Fibroblast of gingiva (primary cell): ENCODE results near the gene DTX3.
"Not testable (repeated sequence)": the region's sequence is repeated elsewhere in the genome, so short reads cannot be mapped to it uniquely, and the experiment has no call there.

Experiments
- DNase-seq: peaks from one replicate; pipeline ENCODE4 v3.0.0-alpha.2; 2011; ENCODE audit warnings: low read depth

DTX3 gene, protein sequence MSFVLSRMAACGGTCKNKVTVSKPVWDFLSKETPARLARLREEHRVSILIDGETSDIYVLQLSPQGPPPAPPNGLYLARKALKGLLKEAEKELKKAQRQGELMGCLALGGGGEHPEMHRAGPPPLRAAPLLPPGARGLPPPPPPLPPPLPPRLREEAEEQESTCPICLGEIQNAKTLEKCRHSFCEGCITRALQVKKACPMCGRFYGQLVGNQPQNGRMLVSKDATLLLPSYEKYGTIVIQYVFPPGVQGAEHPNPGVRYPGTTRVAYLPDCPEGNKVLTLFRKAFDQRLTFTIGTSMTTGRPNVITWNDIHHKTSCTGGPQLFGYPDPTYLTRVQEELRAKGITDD

DNA sequence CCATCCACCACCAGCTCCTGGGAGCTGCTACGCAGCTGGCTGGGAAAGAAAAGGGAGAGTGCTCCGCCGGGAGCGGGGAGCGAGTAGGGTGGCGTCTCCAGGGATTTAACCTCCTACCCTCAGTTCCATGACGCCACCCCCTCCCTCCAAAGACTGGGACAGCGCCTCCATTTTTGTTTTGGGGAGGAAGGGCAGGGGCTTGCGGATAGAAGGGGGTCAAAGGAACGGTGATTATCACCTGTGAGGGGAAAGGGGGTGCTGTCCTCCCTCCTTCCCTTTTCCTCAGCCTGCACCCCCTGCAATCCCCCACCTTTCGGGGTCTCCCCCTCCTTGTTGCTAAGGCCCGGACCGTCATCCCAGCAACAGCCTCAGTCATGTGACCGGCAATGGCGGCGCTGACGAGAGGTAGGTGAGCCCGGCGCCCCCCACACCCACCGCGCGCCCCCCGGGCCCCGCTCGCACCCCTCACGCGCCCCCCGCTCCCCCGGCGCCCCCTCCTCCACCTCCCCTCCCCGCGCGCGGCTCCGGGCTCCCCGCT, at the start of gene DTX3:
Gene DTX3, plus strand, starts transcription at position 371 of the 538 bp plus-strand sequence. CDS start 1,694 bp downstream, outside the sequence.
- peak; percentile 18 for DNase-seq

DNA sequence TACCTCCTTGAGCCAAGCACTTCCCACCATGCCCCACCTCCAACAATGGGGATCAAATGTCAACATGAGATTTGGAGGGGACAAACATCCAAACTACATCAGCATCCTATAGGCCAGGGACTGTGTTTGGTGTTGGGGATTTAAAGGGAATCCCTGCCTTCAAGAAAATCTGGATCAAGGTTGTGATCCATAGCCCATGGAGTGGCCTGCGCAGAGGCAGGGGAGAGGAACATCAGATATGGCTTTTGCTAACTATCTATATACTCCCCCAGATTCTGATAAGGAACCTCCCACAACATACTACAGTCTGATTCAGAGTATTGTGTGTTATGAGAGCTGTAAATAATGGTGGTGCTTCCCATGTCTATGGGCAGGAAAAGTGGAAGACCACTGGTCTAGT, 49.7 kb upstream of the DTX3 start:
- DNase-seq, result no peak

DNA sequence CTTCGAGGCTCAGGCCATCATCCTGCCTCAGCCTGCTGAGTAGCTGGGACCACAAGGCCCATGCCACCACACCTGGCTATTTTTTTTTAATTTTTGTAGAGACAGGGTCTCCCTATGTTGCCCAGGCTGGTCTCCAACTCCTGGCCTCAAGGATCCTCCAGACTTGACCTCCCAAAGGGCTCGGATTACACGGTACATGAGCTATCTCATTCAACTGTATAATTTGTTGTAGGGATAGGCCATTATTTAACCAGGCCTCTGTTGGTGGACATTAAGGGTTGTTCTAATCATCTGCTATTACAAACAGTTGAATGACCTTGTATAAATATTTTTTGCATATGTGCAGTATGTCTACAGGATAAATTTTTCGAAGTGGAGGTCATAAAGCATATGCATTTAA, 45.8 kb upstream of the DTX3 start:
- no peak for DNase-seq

DNA sequence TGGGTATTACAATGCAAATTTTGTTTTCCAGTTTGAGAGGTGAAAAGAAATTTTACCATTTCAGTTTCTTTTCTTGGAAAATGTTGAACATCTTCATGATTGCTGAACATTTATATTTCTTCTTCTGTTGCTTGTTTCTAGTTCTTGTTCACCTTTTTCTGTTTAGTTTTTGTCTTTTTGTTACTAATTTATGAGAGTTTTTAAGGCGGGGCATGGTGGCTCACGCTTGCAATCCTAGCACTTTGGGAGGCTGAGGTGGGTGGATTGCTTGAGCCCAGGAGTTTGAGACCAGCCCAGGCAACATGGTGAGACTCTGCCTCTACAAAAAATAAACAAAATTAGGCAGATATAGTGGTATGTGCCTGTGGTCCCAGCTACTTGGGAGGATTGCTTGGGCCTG, 44.1 kb upstream of the DTX3 start:
- no peak for DNase-seq

DNA sequence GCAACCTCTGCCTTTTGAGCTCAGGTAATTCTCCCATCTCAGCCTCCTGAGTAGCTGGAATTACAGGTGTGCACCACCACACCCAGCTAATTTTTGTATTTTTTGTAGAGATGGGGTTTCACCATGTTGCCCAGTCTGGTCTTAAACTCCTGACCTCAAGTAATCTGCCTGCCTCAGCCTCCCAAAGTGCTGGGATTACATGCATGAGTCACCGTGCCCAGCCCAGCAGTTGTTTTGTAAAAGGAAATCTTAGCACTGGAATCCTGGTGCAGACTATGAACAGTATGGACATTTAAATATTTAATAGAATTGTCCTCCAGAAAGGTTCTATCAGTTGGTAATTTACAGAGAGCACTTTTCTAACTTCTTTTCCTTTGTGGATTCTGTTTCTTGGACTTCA, 43.5 kb upstream of the DTX3 start:
- not testable (repeated sequence) for DNase-seq

DNA sequence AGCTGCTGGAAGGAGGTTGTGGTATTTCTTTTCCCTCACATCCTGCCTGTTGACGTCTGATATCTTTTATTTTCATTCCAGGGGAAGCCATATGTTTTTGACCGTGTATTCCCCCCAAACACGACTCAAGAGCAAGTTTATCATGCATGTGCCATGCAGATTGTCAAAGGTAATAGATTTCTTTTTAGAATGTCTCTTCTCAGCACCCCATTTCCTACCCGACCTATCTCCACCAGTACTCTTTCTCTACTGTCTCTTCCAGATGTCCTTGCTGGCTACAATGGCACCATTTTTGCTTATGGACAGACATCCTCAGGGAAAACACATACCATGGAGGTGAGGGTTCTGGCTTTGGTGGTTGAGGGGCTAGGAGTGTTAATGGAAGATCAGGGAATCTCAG, 41.3 kb upstream of the DTX3 start:
- no peak for DNase-seq

DNA sequence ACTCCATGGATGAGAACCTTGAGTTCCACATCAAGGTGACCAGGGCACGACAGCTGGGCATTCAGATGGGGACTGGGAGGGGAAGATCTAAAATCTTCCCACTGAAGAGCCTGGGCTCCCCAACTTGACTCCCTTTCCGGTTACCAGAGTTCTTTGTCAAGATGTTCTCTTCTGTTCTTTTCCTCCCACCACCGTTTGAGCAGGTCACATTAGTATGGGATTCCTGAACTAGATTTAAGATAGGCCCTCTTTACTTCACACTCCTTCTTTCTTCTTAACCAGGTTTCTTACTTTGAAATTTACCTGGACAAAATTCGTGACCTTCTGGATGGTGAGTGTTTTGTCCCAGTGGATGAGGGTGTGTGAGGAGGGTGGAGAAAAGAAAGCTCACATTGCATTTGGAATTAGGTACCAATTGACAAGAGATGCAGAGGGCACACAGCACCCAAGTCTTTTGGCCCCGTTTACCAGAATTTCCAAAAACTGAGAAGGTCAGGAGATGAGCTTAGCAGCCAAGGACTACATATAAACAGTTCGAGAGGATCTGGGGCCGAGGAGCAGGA, 40.4 kb upstream of the DTX3 start:
- DNase-seq, result no peak

DNA sequence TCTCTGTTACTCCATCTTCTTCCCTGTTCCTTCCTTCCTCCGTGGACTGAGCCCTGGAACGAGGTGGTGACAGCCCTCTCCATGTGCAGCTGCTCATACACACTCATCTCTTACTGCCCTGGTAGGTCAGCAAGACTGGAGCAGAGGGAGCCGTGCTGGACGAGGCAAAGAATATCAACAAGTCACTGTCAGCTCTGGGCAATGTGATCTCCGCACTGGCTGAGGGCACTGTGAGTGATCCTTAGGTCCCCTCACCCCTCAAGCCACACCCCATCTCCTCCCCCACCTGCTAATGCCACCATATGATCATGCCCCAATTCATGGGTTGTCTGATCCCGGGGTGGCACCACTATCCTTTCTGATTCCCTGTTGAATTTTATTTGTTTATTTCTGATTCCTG, 35.8 kb upstream of the DTX3 start:
- no peak for DNase-seq

DNA sequence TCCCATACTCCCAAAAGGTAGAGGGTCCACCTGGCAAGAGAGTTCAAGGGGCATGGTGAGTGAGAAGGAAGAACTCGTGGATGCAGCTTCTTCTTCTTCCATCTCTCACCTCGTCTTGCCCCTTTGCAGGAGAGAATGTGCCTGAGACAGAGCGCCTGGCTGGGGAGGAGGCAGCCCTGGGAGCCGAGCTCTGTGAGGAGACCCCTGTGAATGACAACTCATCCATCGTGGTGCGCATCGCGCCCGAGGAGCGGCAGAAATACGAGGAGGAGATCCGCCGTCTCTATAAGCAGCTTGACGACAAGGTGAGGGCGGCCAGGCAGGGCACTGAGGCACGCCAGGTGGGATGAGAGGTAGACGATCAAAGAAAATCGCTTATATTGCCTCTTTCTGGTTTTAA, 34.8 kb upstream of the DTX3 start:
- no peak for DNase-seq

DNA sequence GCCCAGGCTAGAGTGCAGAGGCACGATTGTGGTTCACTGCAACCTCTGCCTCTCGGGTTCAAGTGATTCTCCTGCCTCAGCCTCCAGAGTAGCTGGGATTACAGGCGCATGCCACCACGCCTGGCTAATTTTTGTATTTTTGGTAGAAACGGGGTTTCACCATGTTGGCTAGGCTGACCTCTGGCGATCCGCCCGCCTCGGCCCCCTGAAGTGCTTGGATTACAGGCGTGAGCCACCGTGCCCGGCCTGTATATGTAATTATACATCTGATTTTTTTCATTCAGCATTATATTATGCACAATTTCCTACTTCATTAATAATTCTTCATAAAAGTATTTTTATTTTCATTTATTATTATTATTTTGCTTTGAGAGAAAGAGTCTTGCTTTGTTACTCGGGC, 34.2 kb upstream of the DTX3 start:
- not testable (repeated sequence) for DNase-seq

DNA sequence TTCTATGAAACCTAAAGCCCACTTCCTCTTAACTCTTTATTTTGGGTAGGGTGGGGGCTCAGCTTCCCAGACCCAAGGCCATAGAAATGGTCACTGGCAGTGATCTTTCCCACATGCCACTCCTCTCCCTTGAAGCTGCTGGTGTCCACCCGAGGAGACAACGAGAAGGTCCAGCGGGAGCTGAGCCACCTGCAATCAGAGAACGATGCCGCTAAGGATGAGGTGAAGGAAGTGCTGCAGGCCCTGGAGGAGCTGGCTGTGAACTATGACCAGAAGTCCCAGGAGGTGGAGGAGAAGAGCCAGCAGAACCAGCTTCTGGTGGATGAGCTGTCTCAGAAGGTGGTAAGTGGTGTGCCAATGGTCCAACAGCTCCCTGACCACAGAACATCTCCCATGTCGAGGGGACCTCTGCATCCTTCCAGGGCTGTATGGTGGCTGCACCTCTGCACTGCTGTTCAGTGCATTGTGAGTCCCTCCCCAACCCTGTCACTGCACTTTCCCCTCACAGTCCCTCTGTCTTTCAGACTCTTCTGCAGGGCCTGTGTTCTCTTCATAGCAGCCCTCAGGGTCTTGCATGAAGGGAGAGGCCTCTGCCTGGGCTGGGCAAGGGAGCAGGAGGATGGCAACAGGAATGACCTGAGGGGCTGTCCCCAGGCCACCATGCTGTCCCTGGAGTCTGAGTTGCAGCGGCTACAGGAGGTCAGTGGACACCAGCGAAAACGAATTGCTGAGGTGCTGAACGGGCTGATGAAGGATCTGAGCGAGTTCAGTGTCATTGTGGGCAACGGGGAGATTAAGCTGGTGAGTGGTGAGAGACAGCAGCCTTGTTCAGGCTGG, 32.5 kb upstream of the DTX3 start:
- DNase-seq, result no peak

DNA sequence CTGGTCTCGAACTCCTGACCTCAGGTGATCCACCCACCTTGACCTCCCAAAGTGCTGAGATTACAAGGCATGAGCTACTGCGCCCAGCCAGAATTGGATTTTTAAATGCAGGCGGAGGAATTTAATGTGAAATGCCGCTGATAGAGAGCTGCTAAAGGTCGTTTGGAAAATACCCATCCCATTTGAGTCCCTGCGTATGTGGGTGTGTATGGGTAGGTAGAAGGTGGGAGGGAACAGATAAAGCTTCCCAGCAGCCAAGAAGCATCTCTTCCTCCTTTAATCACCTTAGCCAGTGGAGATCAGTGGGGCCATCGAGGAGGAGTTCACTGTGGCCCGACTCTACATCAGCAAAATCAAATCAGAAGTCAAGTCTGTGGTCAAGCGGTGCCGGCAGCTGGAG, 29.8 kb upstream of the DTX3 start:
- DNase-seq, result no peak

DNA sequence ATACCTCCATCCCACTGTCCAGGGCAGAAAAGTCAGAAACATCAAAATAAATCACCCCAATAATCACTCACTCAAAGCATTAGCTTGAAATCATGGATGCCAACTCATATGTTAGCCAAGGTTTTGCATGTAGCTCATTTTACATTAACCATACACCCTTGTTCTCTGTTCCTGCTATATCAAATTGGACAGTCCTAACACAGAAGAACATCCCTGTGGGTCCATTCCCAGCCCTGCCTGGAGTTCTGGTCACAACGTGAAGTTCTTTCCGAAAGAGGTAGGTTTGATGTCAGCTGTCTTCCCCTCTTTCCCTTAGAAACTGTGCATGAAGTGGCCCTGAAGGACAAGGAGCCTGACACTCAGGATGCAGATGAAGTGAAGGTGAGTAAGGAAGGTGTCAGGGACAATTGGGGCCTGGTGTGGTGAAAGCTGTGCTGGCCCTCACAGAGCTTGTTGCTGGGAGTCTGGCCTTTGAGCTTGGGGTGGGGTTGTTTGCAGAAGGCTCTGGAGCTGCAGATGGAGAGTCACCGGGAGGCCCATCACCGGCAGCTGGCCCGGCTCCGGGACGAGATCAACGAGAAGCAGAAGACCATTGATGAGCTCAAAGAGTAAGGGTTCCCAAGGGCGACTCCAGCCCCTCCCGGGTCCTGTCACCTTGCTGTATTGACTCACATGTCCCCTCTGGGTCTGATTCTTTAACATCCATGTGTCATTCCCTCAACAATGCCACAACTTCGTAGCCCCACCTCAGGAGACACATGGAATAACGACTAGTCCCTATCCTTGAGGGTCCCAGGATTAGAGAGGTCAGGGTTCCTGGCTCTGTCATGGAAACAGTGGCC, 28.6 kb upstream of the DTX3 start:
- DNase-seq, result no peak

DNA sequence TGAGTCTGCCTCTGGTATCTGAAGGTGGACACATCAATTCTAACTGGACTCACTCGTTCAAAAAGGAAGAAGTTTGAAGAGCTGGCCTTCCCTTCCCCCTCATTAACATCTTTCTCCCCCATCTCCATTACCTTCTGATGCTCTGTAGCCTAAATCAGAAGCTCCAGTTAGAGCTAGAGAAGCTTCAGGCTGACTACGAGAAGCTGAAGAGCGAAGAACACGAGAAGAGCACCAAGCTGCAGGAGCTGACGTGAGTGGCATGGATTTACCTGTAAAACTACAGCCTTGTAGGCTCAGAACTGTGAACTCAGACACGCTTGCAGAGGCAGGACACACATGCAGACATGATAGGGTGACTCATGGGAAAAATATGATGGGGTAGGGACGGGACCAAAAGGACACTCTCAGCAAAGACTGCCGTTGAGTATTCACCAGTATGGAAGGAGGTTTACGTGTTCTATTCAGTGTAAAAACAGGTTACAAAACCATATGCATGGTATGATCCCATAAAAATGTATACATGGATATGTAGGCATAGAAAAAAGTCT, 27.9 kb upstream of the DTX3 start:
- no peak for DNase-seq

DNA sequence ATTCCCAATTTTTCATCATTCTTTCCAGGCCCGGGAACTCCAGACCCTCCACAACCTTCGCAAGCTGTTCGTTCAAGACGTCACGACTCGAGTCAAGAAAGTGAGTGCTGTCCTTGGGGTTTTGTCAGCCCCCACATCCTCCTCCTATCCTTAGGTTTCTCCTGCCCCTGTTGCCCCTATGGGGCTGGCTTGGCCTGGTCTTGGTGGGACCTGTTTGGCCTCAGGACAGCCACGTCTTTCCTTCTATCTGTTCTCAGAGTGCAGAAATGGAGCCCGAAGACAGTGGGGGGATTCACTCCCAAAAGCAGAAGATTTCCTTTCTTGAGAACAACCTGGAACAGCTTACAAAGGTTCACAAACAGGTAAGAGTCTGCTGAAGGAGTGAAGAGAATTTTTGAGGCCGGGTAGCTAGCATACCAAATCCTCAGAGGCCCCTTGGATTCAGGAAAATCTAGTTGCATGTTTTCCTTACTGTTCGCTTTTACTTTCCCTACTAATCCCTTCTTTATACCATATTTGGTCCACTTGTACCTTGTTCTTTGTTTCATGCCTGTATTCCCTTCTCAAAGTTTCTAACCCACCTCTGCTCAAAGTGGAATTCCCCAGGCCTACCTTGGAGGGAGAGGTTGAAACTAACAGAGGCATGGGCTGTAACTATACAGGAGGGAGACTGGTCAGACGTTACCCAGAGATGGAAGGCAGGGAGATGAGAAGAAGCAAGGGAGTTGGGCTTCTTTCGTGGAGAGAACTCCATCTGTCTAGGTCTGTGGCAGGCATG, 26.5 kb upstream of the DTX3 start:
- no peak for DNase-seq

DNA sequence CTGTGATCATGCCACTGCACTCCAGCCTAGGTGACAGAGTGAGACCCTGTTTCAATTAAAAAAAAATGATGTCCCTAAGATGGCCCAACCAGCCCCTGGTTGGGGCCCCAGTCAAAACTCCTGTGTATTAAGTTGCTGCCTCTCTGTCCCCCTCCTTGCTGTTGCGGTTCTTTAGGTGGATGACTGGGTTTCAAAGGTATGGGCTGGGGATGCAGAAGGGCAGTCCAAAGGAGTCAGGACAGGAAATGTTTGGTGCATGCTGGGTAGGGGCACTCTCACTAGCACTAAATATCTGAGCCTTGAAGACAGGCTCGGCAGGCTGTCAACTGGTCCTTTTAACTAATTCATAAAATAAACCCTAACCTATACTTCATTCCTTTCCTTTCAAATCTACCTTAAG, 25.6 kb upstream of the DTX3 start:
- no peak for DNase-seq

DNA sequence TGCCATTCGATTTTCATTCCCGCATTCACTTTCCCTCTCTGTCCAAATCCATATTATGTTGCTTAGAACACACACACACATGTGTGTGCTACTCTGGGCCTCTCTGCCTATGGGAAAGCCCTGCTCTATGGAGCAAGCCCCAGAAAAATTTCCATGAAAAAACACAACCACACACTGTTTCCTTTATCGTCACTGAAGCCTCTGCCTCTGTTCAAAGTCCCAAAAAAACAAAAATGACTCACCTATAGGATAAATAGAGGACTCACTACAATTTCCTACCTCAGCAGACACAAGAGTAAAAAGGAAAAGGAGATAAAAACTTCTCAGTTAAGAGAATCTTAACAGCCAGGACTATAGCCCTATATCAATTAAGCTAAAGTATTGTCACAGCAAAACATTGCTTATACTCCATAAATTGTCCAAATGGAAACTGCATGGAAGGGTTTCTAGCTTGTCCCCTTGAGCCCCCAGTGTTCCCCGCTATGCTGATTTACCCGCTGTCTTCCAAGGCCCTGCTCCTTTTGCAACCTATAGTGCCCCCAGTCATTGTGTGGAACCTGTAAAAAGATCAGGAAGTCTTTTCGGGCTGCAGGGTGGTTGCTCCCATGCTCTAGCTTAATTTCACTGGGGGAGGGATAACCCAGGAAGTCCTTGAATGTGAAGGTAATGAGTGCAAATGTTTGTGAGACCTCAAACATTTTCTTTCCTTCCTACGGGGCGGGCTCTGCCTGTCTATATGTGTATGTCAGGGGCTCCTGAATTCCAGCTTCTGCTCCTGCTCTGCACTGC, 24.8 kb upstream of the DTX3 start:
- DNase-seq, result no peak

DNA sequence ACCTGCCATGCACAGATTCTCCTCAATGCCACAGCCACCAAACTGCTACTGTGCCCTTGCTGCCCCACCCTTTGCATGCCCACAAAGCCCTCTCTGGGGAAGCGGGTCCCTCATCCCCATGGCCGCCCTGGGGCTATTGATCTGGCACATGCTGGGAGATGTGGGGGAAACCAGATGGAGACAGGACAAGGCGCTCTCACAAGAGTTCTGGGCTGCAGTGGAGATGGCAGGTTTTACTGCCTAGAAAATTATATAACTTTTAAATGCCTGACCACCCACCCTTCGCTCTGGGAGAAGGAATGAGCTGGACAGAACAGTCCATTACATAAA, 24.2 kb upstream of the DTX3 start:
- no peak for DNase-seq

DNA sequence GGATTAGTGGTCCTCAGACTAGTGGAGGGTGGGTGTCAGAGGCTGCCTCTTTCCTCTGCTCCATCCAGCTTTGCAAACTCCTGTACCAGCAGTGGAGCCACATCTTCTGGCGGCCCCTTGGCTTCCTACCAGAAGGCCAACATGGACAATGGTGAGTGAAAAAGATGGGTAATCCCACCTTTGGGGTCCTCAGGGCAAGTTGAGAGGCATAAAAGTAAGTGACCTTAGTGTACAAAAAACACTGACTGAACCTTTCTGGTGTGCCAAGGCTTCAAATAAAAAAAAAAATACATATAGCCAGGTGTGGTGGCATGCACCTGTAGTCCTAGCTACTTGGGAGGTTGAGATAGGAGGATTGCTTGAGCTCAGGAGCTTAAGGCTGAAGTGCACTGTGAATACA, 22.8 kb upstream of the DTX3 start:
- DNase-seq, result no peak

DNA sequence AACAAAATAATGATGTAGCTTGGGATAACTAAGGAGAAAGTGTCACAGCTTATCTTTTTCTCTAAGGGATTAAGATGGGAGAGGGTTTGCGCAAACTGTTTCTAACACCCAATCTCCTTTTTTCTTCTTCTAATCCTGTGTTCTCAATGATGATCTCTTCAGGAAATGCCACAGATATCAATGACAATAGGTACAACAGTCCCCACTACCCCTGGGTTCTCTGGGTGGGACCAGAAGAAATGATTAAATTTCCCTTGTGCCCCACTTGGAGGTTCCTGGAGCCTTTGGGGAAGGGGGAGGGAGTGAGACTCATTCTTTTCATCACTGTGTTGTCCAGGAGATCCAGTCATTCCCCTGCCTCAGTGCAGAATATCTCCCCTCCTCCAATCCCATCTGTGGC, 22.2 kb upstream of the DTX3 start:
- DNase-seq, result no peak
